Measurements from ENCODE around the gene ZNF205. TPM values are rescaled to one million over a fixed set of nuclear protein-coding genes. Genes with fewer than 3 reads are reported as not detected.
A peak's percentile ranks its signal among the peaks of the same experiment; 100 is the strongest.

The ZNF205 gene
- total and polyA plus RNA-seq, 9 of the 15 experiments (the other 6 are each of a cell fraction or from before 2014, with no cell fraction given): 2.4 to 11.8 (median 5.1) TPM; not detected in 2

DNA sequence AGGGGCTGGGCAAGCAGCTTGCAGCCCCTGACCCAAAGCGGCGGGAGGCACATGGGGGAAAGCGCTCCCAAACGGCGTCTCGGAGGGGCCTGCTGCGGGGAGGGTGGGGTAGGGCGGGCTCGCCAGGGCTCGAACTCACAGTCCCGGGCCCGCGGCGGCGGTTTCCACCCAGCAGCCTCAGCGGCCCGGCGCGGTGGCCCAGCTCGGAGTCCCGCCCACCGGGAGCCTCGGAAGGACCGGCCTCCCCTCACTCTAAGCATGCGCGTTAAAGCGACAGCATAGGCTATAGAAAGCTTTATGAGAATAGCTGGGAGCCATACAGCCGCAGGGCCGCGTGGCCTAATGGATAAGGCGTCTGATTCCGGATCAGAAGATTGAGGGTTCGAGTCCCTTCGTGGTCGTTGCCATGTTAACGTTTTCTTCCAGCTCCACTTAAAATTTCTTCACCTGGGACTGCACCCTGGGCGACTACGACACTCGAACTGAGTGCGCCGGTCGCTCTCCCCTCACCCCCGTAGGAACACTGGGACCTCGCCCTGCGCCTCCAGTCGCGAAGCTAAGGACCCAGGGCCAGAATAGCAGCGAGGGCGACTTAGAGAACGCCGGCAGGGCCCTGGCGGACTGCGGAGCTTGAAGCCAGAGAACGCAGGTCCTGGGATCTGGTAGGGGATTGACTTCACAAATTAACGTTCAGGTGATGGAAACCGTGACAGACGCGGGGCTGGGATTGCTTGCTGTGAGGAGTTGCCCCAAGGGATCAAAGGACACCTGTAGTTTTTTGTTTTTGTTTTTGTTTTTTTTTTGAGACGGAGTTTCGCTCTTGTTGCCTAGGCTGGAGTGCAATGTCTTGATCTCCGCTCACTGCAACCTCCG, 38.2 kb downstream of the ZNF205 start (continued):
- TF ChIP-seq, protein P1, sequence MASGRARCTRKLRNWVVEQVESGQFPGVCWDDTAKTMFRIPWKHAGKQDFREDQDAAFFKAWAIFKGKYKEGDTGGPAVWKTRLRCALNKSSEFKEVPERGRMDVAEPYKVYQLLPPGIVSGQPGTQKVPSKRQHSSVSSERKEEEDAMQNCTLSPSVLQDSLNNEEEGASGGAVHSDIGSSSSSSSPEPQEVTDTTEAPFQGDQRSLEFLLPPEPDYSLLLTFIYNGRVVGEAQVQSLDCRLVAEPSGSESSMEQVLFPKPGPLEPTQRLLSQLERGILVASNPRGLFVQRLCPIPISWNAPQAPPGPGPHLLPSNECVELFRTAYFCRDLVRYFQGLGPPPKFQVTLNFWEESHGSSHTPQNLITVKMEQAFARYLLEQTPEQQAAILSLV (tag; IDR thresholded peaks at IDR 0.05): no peak
- TF ChIP-seq, protein P2, sequence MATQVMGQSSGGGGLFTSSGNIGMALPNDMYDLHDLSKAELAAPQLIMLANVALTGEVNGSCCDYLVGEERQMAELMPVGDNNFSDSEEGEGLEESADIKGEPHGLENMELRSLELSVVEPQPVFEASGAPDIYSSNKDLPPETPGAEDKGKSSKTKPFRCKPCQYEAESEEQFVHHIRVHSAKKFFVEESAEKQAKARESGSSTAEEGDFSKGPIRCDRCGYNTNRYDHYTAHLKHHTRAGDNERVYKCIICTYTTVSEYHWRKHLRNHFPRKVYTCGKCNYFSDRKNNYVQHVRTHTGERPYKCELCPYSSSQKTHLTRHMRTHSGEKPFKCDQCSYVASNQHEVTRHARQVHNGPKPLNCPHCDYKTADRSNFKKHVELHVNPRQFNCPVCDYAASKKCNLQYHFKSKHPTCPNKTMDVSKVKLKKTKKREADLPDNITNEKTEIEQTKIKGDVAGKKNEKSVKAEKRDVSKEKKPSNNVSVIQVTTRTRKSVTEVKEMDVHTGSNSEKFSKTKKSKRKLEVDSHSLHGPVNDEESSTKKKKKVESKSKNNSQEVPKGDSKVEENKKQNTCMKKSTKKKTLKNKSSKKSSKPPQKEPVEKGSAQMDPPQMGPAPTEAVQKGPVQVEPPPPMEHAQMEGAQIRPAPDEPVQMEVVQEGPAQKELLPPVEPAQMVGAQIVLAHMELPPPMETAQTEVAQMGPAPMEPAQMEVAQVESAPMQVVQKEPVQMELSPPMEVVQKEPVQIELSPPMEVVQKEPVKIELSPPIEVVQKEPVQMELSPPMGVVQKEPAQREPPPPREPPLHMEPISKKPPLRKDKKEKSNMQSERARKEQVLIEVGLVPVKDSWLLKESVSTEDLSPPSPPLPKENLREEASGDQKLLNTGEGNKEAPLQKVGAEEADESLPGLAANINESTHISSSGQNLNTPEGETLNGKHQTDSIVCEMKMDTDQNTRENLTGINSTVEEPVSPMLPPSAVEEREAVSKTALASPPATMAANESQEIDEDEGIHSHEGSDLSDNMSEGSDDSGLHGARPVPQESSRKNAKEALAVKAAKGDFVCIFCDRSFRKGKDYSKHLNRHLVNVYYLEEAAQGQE (IDR thresholded peaks at IDR 0.05; ENCODE audit: borderline replicate concordance): no peak; the same call in 1 of the 2 replicates
- TF ChIP-seq, protein P2 (CRISPR knock-in tag; IDR thresholded peaks at IDR 0.05; ENCODE audit: low read depth): no peak
- TF ChIP-seq, protein P3, sequence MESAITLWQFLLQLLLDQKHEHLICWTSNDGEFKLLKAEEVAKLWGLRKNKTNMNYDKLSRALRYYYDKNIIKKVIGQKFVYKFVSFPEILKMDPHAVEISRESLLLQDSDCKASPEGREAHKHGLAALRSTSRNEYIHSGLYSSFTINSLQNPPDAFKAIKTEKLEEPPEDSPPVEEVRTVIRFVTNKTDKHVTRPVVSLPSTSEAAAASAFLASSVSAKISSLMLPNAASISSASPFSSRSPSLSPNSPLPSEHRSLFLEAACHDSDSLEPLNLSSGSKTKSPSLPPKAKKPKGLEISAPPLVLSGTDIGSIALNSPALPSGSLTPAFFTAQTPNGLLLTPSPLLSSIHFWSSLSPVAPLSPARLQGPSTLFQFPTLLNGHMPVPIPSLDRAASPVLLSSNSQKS (CRISPR knock-in tag; IDR thresholded peaks at IDR 0.05): no peak
- TF ChIP-seq SMAD4 (CRISPR knock-in tag; conservative IDR thresholded peaks at IDR 0.05): peak; percentile 57
- TF ChIP-seq POLR2AphosphoS2 (IDR thresholded peaks at IDR 0.05; ENCODE audit: low read length): no peak
- TF ChIP-seq ADNP (tag; IDR thresholded peaks at IDR 0.05): no peak
- 0 out of 2 replicates have a peak, but pooled peaks have one; percentile 21 for TF ChIP-seq KLF13 (tag; IDR thresholded peaks at IDR 0.05; ENCODE audit: borderline replicate concordance, low read depth)
- TF ChIP-seq ATF1 (CRISPR knock-in tag; IDR thresholded peaks at IDR 0.05): no peak; the same call in 1 of the 2 replicates
- TF ChIP-seq ATF1 (tag; IDR thresholded peaks at IDR 0.05): peak; percentile 71
- TF ChIP-seq, protein P4, sequence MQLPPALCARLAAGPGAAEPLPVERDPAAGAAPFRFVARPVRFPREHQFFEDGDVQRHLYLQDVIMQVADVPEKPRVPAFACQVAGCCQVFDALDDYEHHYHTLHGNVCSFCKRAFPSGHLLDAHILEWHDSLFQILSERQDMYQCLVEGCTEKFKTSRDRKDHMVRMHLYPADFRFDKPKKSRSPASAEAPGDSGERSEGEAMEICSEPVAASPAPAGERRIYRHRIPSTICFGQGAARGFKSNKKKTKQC (CRISPR knock-in tag; IDR thresholded peaks at IDR 0.05): peak; percentile 66
- no peak for TF ChIP-seq PHB2 (IDR thresholded peaks at IDR 0.05; ENCODE audit: low read depth)
- no peak for TF ChIP-seq POLR2B (IDR thresholded peaks at IDR 0.05; ENCODE audit: low read depth, partially characterized antibody)
